HCT116 (cell line): ENCODE results near the gene CELF3. TPM values are rescaled to one million over a fixed set of nuclear protein-coding genes. Genes with fewer than 3 reads are reported as not detected.

ENCODE experiments used
- ATAC-seq: fragments of 200-7000 bp; cut with Tn5 transposase; 2 replicates; pipeline ENCODE4 v1.9.1; 2020; ENCODE audit warnings: mild to moderate bottlenecking, moderate library complexity
- BruUV-seq: library from RNA; stranded (reverse); fragments of 400-500 nt; replicated peaks from 2 replicates; lab custom pipeline; 2021; lab: Mats Ljungman, UMichigan
- CTCF ChIA-PET: fragments of 300-600 bp; sonication (Branson Sonifier 250); formaldehyde crosslinking; loops from one replicate; lab custom pipeline; 2021; ENCODE audit warnings: antibody characterized with exemption; lab: Charles Lee
- POLR2A ChIA-PET: fragments of 300-600, 350-600 bp; sonication (Branson Sonifier 250); formaldehyde crosslinking; loops from one replicate; lab custom pipeline; 2021; ENCODE audit warnings: antibody characterized with exemption; lab: Charles Lee
- RAD21 ChIA-PET, 2 experiments: fragments of 300-600 bp; sonication (Branson Sonifier 250); formaldehyde crosslinking; loops; one replicate each; lab custom pipeline; 2023; ENCODE audit warnings: low total read pairs in 2 of 2; ENCODE audit not compliant: uncharacterized antibody in 2 of 2, unreplicated experiment in 2 of 2, low non-redundant PET in 1 of 2; lab: Charles Lee
- DNase-seq: peaks from one replicate; pipeline ENCODE4 v3.0.0-alpha.2; 2010; ENCODE audit warnings: low read depth, low spot score
- H2AFZ ChIP-seq: fragments of 200-600 bp; shearing (Covaris generic), sonication (generic); 2 replicates; pipeline ENCODE4 v1.6.1; 2017; ENCODE audit warnings: low read depth, mixed run types, mixed read lengths, antibody characterized with exemption, low read length; ENCODE audit not compliant: poor library complexity, severe bottlenecking
- H3K27ac ChIP-seq: 2 replicates; pipeline ENCODE4 v1.5.1; 2012; ENCODE audit warnings: low read depth, low read length
- H3K27me3 ChIP-seq: fragments of 200-600 bp; sonication (generic); 2 replicates; pipeline ENCODE4 v1.6.1; 2016; ENCODE audit warnings: mixed run types, low read length, mixed read lengths; ENCODE audit not compliant: insufficient read depth
- H3K36me3 ChIP-seq, 2 experiments: fragments of 200-500 bp in 1 of 2; fragments of 200-600 bp in 1 of 2; sonication (Bioruptor generic) in 1 of 2; sonication (generic) in 1 of 2; 2 replicates each; pipeline versions ENCODE4 v1.5.1 to v1.6.1; 2014 to 2016; ENCODE audit warnings: low read length in 2 of 2, inconsistent platforms in 1 of 2, mixed read lengths in 1 of 2, mixed run types in 1 of 2; ENCODE audit not compliant: insufficient read depth in 2 of 2, control insufficient read depth in 1 of 2
- H3K4me1 ChIP-seq, 2 experiments: fragments of 200-600 bp in 1 of 2; sonication (generic) in 1 of 2; 2 replicates each; pipeline versions ENCODE4 v1.5.1 to v1.6.1; 2012 to 2017; ENCODE audit warnings: low read length in 2 of 2, inconsistent platforms in 1 of 2, mild to moderate bottlenecking in 1 of 2, mixed read lengths in 1 of 2, mixed run types in 1 of 2, moderate library complexity in 1 of 2; ENCODE audit not compliant: insufficient read depth in 2 of 2, control insufficient read depth in 1 of 2
- H3K4me2 ChIP-seq: fragments of 200-600 bp; sonication (generic); 2 replicates; pipeline ENCODE4 v1.6.1; 2017; ENCODE audit warnings: mixed run types, low read length, mixed read lengths
- H3K4me3 ChIP-seq, 2 experiments: fragments of 200-600 bp in 1 of 2; sonication (generic) in 1 of 2; replicated peaks in 1 of 2; 2 replicates each; pipeline ENCODE4 v1.5.1; 2011 to 2016; ENCODE audit warnings: low read length in 2 of 2, control low read depth in 1 of 2, low read depth in 1 of 2, mild to moderate bottlenecking in 1 of 2, mixed read lengths in 1 of 2, mixed run types in 1 of 2
- H3K79me2 ChIP-seq: fragments of 200-600 bp; sonication (generic); 2 replicates; pipeline ENCODE4 v1.6.1; 2017; ENCODE audit warnings: mild to moderate bottlenecking, mixed run types, low read length, moderate library complexity, mixed read lengths; ENCODE audit not compliant: insufficient read depth
- H3K9ac ChIP-seq: fragments of 200-600 bp; sonication (generic); 2 replicates; pipeline ENCODE4 v1.6.1; 2016; ENCODE audit warnings: low read length, mixed read lengths
- H3K9me2 ChIP-seq: fragments of 200-600 bp; sonication (generic), shearing (Covaris generic); 2 replicates; pipeline ENCODE4 v1.6.1; 2017; ENCODE audit warnings: mixed run types, mild to moderate bottlenecking, moderate library complexity; ENCODE audit not compliant: insufficient read depth
- H3K9me3 ChIP-seq, 2 experiments: fragments of 200-500 bp in 1 of 2; fragments of 200-600 bp in 1 of 2; sonication (Bioruptor generic) in 1 of 2; sonication (generic) in 1 of 2; 2 replicates each; pipeline ENCODE4 v1.6.1; 2014 to 2017; ENCODE audit warnings: low read length in 2 of 2, mixed read lengths in 2 of 2, inconsistent platforms in 1 of 2, low read depth in 1 of 2, mild to moderate bottlenecking in 1 of 2, mixed run types in 1 of 2, moderate library complexity in 1 of 2; ENCODE audit not compliant: control insufficient read depth in 1 of 2, insufficient read depth in 1 of 2
- H4K20me1 ChIP-seq: fragments of 200-600 bp; sonication (generic), shearing (Covaris generic); 2 replicates; pipeline ENCODE4 v1.6.1; 2017; ENCODE audit warnings: mixed run types, mild to moderate bottlenecking, moderate library complexity; ENCODE audit not compliant: insufficient read depth
- CBX3 ChIP-seq: IDR thresholded peaks from 2 replicates; pipeline ENCODE4 v1.6.1; 2012; ENCODE audit warnings: low read depth
- CEBPB ChIP-seq: IDR thresholded peaks from 2 replicates; pipeline ENCODE4 v1.6.1; 2012; ENCODE audit warnings: low read depth
- EGR1 ChIP-seq: IDR thresholded peaks from 2 replicates; pipeline ENCODE4 v1.6.1; 2012; ENCODE audit warnings: low read depth
- ELF1 ChIP-seq: IDR thresholded peaks from 2 replicates; pipeline ENCODE4 v1.6.1; 2012; ENCODE audit warnings: low read depth, borderline replicate concordance
- EZH2 ChIP-seq: fragments of 200-600 bp; sonication (generic); IDR thresholded peaks from 2 replicates; pipeline ENCODE4 v1.6.1; 2017; ENCODE audit warnings: antibody characterized with exemption, mixed run types
- EZH2phosphoT487 ChIP-seq: fragments of 200-600 bp; IDR thresholded peaks from 2 replicates; pipeline ENCODE4 v1.6.1; 2018; ENCODE audit warnings: antibody characterized with exemption, borderline replicate concordance
- FOSL1 ChIP-seq: IDR thresholded peaks from 2 replicates; pipeline ENCODE4 v1.6.1; 2012; ENCODE audit warnings: low read depth
- JUND ChIP-seq: IDR thresholded peaks from 2 replicates; pipeline ENCODE4 v1.6.1; 2012
- MAX ChIP-seq: IDR thresholded peaks from 2 replicates; pipeline ENCODE4 v1.6.1; 2012
- POLR2A ChIP-seq: IDR thresholded peaks from 2 replicates; pipeline ENCODE4 v1.7.0; 2011; ENCODE audit warnings: borderline replicate concordance; ENCODE audit not compliant: insufficient read depth, insufficient read length; ENCODE audit errors: extremely low read depth
- POLR2AphosphoS5 ChIP-seq: IDR thresholded peaks from 2 replicates; pipeline ENCODE4 v1.6.1; 2011; ENCODE audit warnings: mild to moderate bottlenecking, low read depth, low read length, moderate library complexity
- RAD21 ChIP-seq: IDR thresholded peaks from 2 replicates; pipeline ENCODE4 v1.6.1; 2012; ENCODE audit warnings: low read depth, mild to moderate bottlenecking
- SP1 ChIP-seq: IDR thresholded peaks from 2 replicates; pipeline ENCODE4 v1.6.1; 2012; ENCODE audit warnings: low read depth
- TCF7L2 ChIP-seq: IDR thresholded peaks from 2 replicates; pipeline ENCODE4 v1.7.0; 2011; ENCODE audit warnings: borderline replicate concordance, inconsistent platforms; ENCODE audit not compliant: insufficient read depth, insufficient read length; ENCODE audit errors: extremely low read depth
- YY1 ChIP-seq: IDR thresholded peaks from 2 replicates; pipeline ENCODE4 v1.6.1; 2011; ENCODE audit warnings: low read length, low read depth, moderate library complexity, mild to moderate bottlenecking; ENCODE audit not compliant: insufficient replicate concordance; ENCODE audit errors: extremely low read depth
- ZFX ChIP-seq: fragments of 450-650 bp; IDR thresholded peaks from 2 replicates; pipeline ENCODE4 v1.6.1; 2017
- ZNF274 ChIP-seq: fragments of 200-500 bp; sonication (Bioruptor generic); IDR thresholded peaks from 2 replicates; pipeline ENCODE4 v1.6.1; 2014; ENCODE audit warnings: mild to moderate bottlenecking, low read depth, low read length, inconsistent platforms
- intact Hi-C: fragments of 100-400 bp; cut with micrococcal nuclease; formaldehyde crosslinking; loops from 2 replicates; pipeline ENCODE4 v1.10.0; 2022
- total RNA-seq: library from RNA; stranded (reverse); gene quantifications from one replicate; pipeline ENCODE4 v1.2.1, GENCODE V29; 2021; ENCODE audit not compliant: unreplicated experiment
- TF ChIP-seq, protein P1 (sequence below): IDR thresholded peaks from 2 replicates; pipeline ENCODE4 v1.6.1; 2012
- TF ChIP-seq, protein P2 (sequence below), 3 experiments: fragments of 200-600 bp in 1 of 3; sonication (generic) in 1 of 3; IDR thresholded peaks in 2 of 3; conservative IDR thresholded peaks in 1 of 3; 2 replicates each; pipeline ENCODE4 v1.5.1; 2012 to 2017; ENCODE audit warnings: low read depth in 2 of 3, low read length in 2 of 3, antibody characterized with exemption in 1 of 3, borderline replicate concordance in 1 of 3, control low read depth in 1 of 3, mild to moderate bottlenecking in 1 of 3, mixed read lengths in 1 of 3, mixed run types in 1 of 3, moderate library complexity in 1 of 3; ENCODE audit not compliant: insufficient read depth in 1 of 3
- TF ChIP-seq, protein P3 (sequence below): IDR thresholded peaks from 2 replicates; pipeline ENCODE4 v1.6.1; 2012; ENCODE audit warnings: low read depth

The CELF3 gene
- total RNA-seq, 1 experiment from 2014 or later = not detected

DNA sequence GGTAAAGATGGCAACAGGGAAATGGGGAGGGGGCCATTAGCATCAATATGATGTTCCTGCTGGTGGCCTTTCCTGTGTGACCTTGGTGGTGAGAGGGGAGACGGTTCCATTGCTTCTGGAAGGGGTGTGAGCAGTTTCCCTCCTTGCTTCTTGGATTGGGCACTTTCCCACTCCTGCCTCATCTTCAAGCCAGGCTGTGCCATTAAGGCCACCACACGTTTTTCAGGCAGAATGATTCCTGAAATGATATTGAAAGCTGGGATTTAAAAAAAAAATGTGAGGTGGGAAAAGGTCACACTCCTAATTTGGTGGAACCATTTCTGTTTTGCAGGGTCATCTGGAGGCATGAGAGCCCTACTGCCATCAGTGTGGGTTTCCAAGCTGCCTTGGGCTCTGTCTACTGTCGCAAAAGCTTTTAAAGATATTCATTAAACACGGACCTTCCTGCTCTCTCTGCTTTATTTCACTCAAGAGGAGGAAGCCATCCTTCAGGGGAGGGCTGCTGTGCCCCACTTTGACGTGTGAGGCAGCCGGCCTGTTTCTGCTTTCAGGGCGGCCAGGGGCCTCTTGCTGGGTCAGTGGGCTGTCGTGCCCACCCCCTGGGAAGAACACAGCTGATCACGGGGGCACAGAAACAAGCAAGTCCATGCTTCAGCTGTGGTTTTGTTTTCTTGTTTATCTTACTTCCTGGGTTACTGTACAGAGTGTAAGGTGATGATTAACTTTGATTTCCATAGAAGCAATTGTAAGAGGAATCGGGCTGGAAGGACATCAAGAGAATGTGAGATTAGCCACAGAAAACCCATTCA, 12.8 kb upstream of the CELF3 start:
- no peak for DNase-seq
- Histone ChIP-seq H3K79me2 (no peaks in the 10 kb centered on the region), H3K9ac (no peak overlapping the region), H2AFZ (no peak overlapping the region), H3K4me2 (no peak overlapping the region), H3K27me3 (no peaks in the 10 kb centered on the region), H3K27ac (no peak overlapping the region), H3K4me3 (no peak overlapping the region), H3K9me3 (no peaks in the 10 kb centered on the region), H3K36me3 (no peaks in the 10 kb centered on the region), H3K4me1 (no peaks in the 10 kb centered on the region), H4K20me1 (no peaks in the 10 kb centered on the region), H3K9me2 (no peaks in the 10 kb centered on the region)
- ChIA-PET POLR2A (interaction anchor here (0.6 kb wide), 1 partner anchor 190 kb away, joined by 3 read pairs; no protein-coding TSS in a partner anchor), RAD21 (no interaction called here), CTCF (no interaction called here)
- no peak for ATAC-seq
- BruUV-seq = no TSS peak
- intact Hi-C loops = no loop called here
- TF ChIP-seq POLR2A = no peak
- TF ChIP-seq ZNF274 = no peak
- no peak for TF ChIP-seq CBX3
- no peak for TF ChIP-seq RAD21
- TF ChIP-seq EGR1 = no peak
- TF ChIP-seq JUND = no peak
- no peak for TF ChIP-seq ZFX
- no peak for TF ChIP-seq ELF1
- no peak for TF ChIP-seq FOSL1
- TF ChIP-seq, protein P1, sequence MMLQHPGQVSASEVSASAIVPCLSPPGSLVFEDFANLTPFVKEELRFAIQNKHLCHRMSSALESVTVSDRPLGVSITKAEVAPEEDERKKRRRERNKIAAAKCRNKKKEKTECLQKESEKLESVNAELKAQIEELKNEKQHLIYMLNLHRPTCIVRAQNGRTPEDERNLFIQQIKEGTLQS = no peak
- no peak for TF ChIP-seq CEBPB
- TF ChIP-seq YY1 = no peak
- no peak for TF ChIP-seq TCF7L2
- TF ChIP-seq SP1 = no peak
- TF ChIP-seq, protein P2, sequence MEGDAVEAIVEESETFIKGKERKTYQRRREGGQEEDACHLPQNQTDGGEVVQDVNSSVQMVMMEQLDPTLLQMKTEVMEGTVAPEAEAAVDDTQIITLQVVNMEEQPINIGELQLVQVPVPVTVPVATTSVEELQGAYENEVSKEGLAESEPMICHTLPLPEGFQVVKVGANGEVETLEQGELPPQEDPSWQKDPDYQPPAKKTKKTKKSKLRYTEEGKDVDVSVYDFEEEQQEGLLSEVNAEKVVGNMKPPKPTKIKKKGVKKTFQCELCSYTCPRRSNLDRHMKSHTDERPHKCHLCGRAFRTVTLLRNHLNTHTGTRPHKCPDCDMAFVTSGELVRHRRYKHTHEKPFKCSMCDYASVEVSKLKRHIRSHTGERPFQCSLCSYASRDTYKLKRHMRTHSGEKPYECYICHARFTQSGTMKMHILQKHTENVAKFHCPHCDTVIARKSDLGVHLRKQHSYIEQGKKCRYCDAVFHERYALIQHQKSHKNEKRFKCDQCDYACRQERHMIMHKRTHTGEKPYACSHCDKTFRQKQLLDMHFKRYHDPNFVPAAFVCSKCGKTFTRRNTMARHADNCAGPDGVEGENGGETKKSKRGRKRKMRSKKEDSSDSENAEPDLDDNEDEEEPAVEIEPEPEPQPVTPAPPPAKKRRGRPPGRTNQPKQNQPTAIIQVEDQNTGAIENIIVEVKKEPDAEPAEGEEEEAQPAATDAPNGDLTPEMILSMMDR (IDR thresholded peaks at IDR 0.05 in 2 of 3, conservative IDR thresholded peaks at IDR 0.05 in 1 of 3; ENCODE audit: borderline replicate concordance in 1 of 3, insufficient read depth in 1 of 3, low read depth in 2 of 3, low read length in 2 of 3) = no peak
- TF ChIP-seq EZH2 = no peak
- no peak for TF ChIP-seq MAX
- TF ChIP-seq POLR2AphosphoS5 = no peak
- no peak for TF ChIP-seq EZH2phosphoT487
- TF ChIP-seq, protein P3, sequence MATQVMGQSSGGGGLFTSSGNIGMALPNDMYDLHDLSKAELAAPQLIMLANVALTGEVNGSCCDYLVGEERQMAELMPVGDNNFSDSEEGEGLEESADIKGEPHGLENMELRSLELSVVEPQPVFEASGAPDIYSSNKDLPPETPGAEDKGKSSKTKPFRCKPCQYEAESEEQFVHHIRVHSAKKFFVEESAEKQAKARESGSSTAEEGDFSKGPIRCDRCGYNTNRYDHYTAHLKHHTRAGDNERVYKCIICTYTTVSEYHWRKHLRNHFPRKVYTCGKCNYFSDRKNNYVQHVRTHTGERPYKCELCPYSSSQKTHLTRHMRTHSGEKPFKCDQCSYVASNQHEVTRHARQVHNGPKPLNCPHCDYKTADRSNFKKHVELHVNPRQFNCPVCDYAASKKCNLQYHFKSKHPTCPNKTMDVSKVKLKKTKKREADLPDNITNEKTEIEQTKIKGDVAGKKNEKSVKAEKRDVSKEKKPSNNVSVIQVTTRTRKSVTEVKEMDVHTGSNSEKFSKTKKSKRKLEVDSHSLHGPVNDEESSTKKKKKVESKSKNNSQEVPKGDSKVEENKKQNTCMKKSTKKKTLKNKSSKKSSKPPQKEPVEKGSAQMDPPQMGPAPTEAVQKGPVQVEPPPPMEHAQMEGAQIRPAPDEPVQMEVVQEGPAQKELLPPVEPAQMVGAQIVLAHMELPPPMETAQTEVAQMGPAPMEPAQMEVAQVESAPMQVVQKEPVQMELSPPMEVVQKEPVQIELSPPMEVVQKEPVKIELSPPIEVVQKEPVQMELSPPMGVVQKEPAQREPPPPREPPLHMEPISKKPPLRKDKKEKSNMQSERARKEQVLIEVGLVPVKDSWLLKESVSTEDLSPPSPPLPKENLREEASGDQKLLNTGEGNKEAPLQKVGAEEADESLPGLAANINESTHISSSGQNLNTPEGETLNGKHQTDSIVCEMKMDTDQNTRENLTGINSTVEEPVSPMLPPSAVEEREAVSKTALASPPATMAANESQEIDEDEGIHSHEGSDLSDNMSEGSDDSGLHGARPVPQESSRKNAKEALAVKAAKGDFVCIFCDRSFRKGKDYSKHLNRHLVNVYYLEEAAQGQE = no peak
